ENCODE measurements around the gene HLF. TPM values are rescaled to one million over a fixed set of nuclear protein-coding genes. Genes with fewer than 3 reads are reported as not detected.

HLF gene
- total RNA-seq, 1 donor from 2014 or later: 0.32 TPM

DNA sequence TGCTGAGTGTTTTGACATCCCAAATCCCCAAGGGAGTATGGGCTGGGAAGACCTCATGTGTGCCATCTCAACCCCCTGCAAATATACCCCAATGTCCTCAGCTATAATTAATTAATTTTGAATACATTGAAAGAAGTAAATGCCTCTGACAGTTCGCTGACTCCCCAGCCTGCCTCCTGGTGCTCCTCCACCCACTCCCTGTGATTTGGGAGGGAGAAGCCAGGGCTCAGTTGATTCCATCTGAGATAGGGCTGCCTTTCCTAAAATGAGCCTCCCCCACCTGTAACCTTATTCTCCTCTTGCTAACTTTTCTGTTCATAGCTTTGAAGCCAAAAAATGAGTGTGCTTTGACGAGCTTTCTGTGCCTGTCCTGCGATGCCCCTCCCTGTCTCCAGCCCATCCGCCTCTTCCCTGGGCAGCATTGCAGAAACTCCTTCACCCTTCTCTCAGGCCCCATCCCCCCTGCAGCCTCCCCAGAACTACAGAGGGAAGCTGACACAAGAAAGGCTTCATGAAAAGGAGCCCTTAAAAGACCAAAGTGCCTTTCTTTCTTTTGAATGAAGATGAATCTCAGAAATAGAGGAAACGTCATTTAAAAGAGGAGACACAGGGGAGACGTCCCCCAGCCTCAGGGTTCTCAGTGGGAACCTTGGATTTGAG is 70.3 kb downstream of the HLF start:
- DNase-seq: no peak
- peaks cover 2% of the 10 kb centered on the region for H3K27me3 Mint-ChIP-seq (ENCODE audit: unreplicated experiment)
- no peaks in the 10 kb centered on the region for H3K4me1 Mint-ChIP-seq (ENCODE audit: low read depth, unreplicated experiment)
- H3K36me3 Mint-ChIP-seq (ENCODE audit: unreplicated experiment): peaks cover 4% of the 10 kb centered on the region
- no peaks in the 10 kb centered on the region for H3K9me3 Mint-ChIP-seq (ENCODE audit: unreplicated experiment)
- no peak overlapping the region for H3K27ac Mint-ChIP-seq (ENCODE audit: unreplicated experiment)
- no peak for TF ChIP-seq CTCF (IDR thresholded peaks at IDR 0.05; ENCODE audit: partially characterized antibody, unreplicated experiment)
- no peak overlapping the region for H3K4me3 Mint-ChIP-seq (ENCODE audit: unreplicated experiment)

- DNase-seq: no peak
- no peak overlapping the region for H3K27ac Mint-ChIP-seq (ENCODE audit: unreplicated experiment)
- H3K36me3 Mint-ChIP-seq (ENCODE audit: unreplicated experiment): peaks cover 7% of the 10 kb centered on the region
- peaks cover 2% of the 10 kb centered on the region for H3K27me3 Mint-ChIP-seq (ENCODE audit: unreplicated experiment)
- H3K4me3 Mint-ChIP-seq (ENCODE audit: unreplicated experiment): no peak overlapping the region
- no peaks in the 10 kb centered on the region for H3K4me1 Mint-ChIP-seq (ENCODE audit: low read depth, unreplicated experiment)
- H3K9me3 Mint-ChIP-seq (ENCODE audit: unreplicated experiment): no peaks in the 10 kb centered on the region
- no peak for TF ChIP-seq CTCF (IDR thresholded peaks at IDR 0.05; ENCODE audit: partially characterized antibody, unreplicated experiment)
Measured at GRCh38 chr17:55335625-55336024, 70.9 kb downstream of the HLF start.

GRCh38 chr17:55336426-55336825 is 71.7 kb downstream of the HLF start:
- H3K27ac Mint-ChIP-seq (ENCODE audit: unreplicated experiment): no peak overlapping the region
- no peak for DNase-seq
- no peaks in the 10 kb centered on the region for H3K4me1 Mint-ChIP-seq (ENCODE audit: low read depth, unreplicated experiment)
- peaks cover 2% of the 10 kb centered on the region for H3K27me3 Mint-ChIP-seq (ENCODE audit: unreplicated experiment)
- no peaks in the 10 kb centered on the region for H3K9me3 Mint-ChIP-seq (ENCODE audit: unreplicated experiment)
- no peak overlapping the region for H3K4me3 Mint-ChIP-seq (ENCODE audit: unreplicated experiment)
- peaks cover 7% of the 10 kb centered on the region for H3K36me3 Mint-ChIP-seq (ENCODE audit: unreplicated experiment)
- TF ChIP-seq CTCF (IDR thresholded peaks at IDR 0.05; ENCODE audit: partially characterized antibody, unreplicated experiment): no peak

- H3K27me3 Mint-ChIP-seq (ENCODE audit: unreplicated experiment): peaks cover 2% of the 10 kb centered on the region
- no peaks in the 10 kb centered on the region for H3K9me3 Mint-ChIP-seq (ENCODE audit: unreplicated experiment)
- no peaks in the 10 kb centered on the region for H3K4me1 Mint-ChIP-seq (ENCODE audit: low read depth, unreplicated experiment)
- no peak overlapping the region for H3K4me3 Mint-ChIP-seq (ENCODE audit: unreplicated experiment)
- peaks cover 7% of the 10 kb centered on the region for H3K36me3 Mint-ChIP-seq (ENCODE audit: unreplicated experiment)
- no peak overlapping the region for H3K27ac Mint-ChIP-seq (ENCODE audit: unreplicated experiment)
- no peak for TF ChIP-seq CTCF (IDR thresholded peaks at IDR 0.05; ENCODE audit: partially characterized antibody, unreplicated experiment)
- no peak for DNase-seq
Measured at GRCh38 chr17:55340176-55340575, 75.4 kb downstream of the HLF start.

DNA sequence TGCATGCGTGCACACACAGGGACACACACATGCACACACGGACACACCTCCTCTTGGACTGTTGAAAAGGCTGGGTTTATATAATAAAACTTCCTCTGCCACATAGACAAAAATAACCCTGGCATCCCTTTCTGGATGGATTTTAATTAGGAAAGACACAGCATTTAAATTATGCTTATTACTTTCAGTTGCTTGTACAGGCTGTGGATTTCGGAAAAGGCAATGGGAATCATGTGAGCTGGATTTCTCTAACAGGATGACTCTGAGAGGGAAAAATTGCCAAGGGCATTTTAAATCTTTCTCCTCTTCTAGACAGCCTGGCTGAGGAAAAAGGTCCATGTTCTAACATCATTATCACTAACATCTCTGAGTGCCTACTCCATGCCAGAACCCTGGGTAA is 75.9 kb downstream of the HLF start:
- no peak for TF ChIP-seq CTCF (IDR thresholded peaks at IDR 0.05; ENCODE audit: partially characterized antibody, unreplicated experiment)
- Mint-ChIP-seq H3K27me3 (ENCODE audit: unreplicated experiment) (peaks cover 2% of the 10 kb centered on the region), H3K27ac (ENCODE audit: unreplicated experiment) (no peak overlapping the region), H3K36me3 (ENCODE audit: unreplicated experiment) (peaks cover 7% of the 10 kb centered on the region), H3K4me3 (ENCODE audit: unreplicated experiment) (no peak overlapping the region), H3K4me1 (ENCODE audit: low read depth, unreplicated experiment) (no peaks in the 10 kb centered on the region), H3K9me3 (ENCODE audit: unreplicated experiment) (no peaks in the 10 kb centered on the region)
- no peak for DNase-seq

Data from glutamatergic neuron (in vitro differentiated cells).